Measurements from ENCODE around the gene HSD17B3. TPM values are rescaled to one million over a fixed set of nuclear protein-coding genes. Genes with fewer than 3 reads are reported as not detected.

Gene HSD17B3
- polyA plus RNA-seq, 1 of the 3 experiments (the other 2 are of a cell fraction) = 0.51 TPM

DNA sequence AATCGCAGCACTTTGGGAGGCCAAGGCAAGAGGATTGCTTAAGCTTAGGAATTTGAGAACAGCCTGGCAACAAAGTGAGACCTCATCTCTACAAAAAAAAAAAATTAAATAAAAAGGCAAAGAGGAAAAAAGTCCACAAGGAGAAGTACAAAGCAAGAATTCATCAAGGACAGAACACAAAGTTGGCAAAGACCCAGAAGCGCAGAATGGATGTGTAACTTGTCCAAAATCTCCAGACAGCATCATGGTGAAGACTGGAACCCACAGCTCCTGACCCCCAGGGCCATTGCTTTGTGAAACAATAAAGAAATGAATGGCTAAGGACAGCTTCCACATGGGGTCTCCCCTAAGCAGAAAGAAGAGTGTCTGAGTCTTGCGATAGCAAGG, 7.8 kb downstream of the HSD17B3 start:
- Histone ChIP-seq H3K9ac (no peak overlapping the region), H3K27ac (ENCODE audit: low read depth in 2 of 2, low read length in 1 of 2) (no peak overlapping the region), H3K36me3 (replicated peaks in 1 of 2; ENCODE audit: control insufficient read depth in 1 of 2, insufficient read depth in 2 of 2, low read length in 1 of 2) (no peaks in the 10 kb centered on the region), H3K27me3 (ENCODE audit: insufficient read depth) (no peaks in the 10 kb centered on the region), H3K4me2 (no peak overlapping the region), H3K79me2 (ENCODE audit: insufficient read depth) (no peaks in the 10 kb centered on the region), H3K4me1 (ENCODE audit: control insufficient read depth in 1 of 2, insufficient read depth in 2 of 2, low read depth in 1 of 2, low read length in 1 of 2) (no peaks in the 10 kb centered on the region), H3F3A (replicated peaks; ENCODE audit: insufficient read depth) (no peaks in the 10 kb centered on the region), H3K9me2 (no peaks in the 10 kb centered on the region), H2AFZ (ENCODE audit: low read depth) (no peak overlapping the region), H4K20me1 (ENCODE audit: insufficient read depth) (no peaks in the 10 kb centered on the region), H3K4me3 (ENCODE audit: low read depth in 2 of 2, low read length in 1 of 2) (no peak overlapping the region), H3K9me3 (no peaks in the 10 kb centered on the region)
- 93% methylated on average over 3 of the region's 3 CpGs for WGBS (ENCODE audit: low lambda C conversion rate)
- no peak for DNase-seq
- ChIA-PET POLR2A (no interaction called here), CTCF (interaction anchor here (1.2 to 1.9 kb wide), 3 partner anchors 31 to 61 kb away, joined by 3 to 6 read pairs (median 4); no protein-coding TSS in a partner anchor)
- no peak for TF ChIP-seq EZH2phosphoT487 (IDR thresholded peaks at IDR 0.05; ENCODE audit: borderline replicate concordance, low read depth)
- TF ChIP-seq NRF1 (IDR thresholded peaks at IDR 0.05; ENCODE audit: low read depth, low read length) = no peak
- TF ChIP-seq GABPA (IDR thresholded peaks at IDR 0.05; ENCODE audit: low read depth) = no peak
- no peak for TF ChIP-seq FOXJ3 (CRISPR knock-in tag; IDR thresholded peaks at IDR 0.05)
- no peak for TF ChIP-seq ELF1 (IDR thresholded peaks at IDR 0.05)
- no peak for TF ChIP-seq TCF12 (IDR thresholded peaks at IDR 0.05)
- no peak for TF ChIP-seq GATA2 (CRISPR knock-in tag; IDR thresholded peaks at IDR 0.05)
- TF ChIP-seq CTCF (IDR thresholded peaks at IDR 0.05) = no peak
- TF ChIP-seq CHD2 (IDR thresholded peaks at IDR 0.05; ENCODE audit: low read length, partially characterized antibody) = no peak
- no peak for TF ChIP-seq YY1 (IDR thresholded peaks at IDR 0.05; ENCODE audit: low read depth)

- H4K20me1 ChIP-seq (ENCODE audit: insufficient read depth) = no peaks in the 10 kb centered on the region
- TF ChIP-seq, protein P1, sequence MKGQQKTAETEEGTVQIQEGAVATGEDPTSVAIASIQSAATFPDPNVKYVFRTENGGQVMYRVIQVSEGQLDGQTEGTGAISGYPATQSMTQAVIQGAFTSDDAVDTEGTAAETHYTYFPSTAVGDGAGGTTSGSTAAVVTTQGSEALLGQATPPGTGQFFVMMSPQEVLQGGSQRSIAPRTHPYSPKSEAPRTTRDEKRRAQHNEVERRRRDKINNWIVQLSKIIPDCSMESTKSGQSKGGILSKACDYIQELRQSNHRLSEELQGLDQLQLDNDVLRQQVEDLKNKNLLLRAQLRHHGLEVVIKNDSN (IDR thresholded peaks at IDR 0.05; ENCODE audit: borderline replicate concordance, low read depth) = no peak
- no peak for TF ChIP-seq CHD2 (IDR thresholded peaks at IDR 0.05; ENCODE audit: low read length, partially characterized antibody)
- no peak for TF ChIP-seq MXI1 (IDR thresholded peaks at IDR 0.05; ENCODE audit: low read depth, low read length)
- TF ChIP-seq FOXM1 (IDR thresholded peaks at IDR 0.05; ENCODE audit: low read depth) = no peak
- no peak for TF ChIP-seq EZH2phosphoT487 (IDR thresholded peaks at IDR 0.05; ENCODE audit: borderline replicate concordance, low read depth)
- no peak for TF ChIP-seq TCF12 (IDR thresholded peaks at IDR 0.05)
- TF ChIP-seq JUND (IDR thresholded peaks at IDR 0.05) = no peak
- TF ChIP-seq MEF2A (IDR thresholded peaks at IDR 0.05; ENCODE audit: borderline replicate concordance, low read depth) = no peak
- TF ChIP-seq USF2 (IDR thresholded peaks at IDR 0.05; ENCODE audit: borderline replicate concordance, low read depth, low read length) = no peak
- no peak for TF ChIP-seq IRF3 (IDR thresholded peaks at IDR 0.05; ENCODE audit: low read depth, low read length)
- no peak for TF ChIP-seq MAX (IDR thresholded peaks at IDR 0.05; ENCODE audit: low read depth)
- TF ChIP-seq GATA2 (CRISPR knock-in tag; IDR thresholded peaks at IDR 0.05) = no peak
- no peak overlapping the region for H2AFZ ChIP-seq (ENCODE audit: low read depth)
- no peak overlapping the region for H3K27ac ChIP-seq (ENCODE audit: low read depth in 2 of 2, low read length in 1 of 2)
- no peaks in the 10 kb centered on the region for H3K27me3 ChIP-seq (ENCODE audit: insufficient read depth)
- ChIA-PET CTCF (interaction anchor here (0.7 to 1.9 kb wide), 4 partner anchors 10 to 60 kb away, joined by 3 to 6 read pairs (median 4); no protein-coding TSS in a partner anchor), POLR2A (no interaction called here)
- H3K9me3 ChIP-seq = no peaks in the 10 kb centered on the region
- 47% methylated on average over 3 of the region's 3 CpGs for WGBS (ENCODE audit: low lambda C conversion rate)
- no peaks in the 10 kb centered on the region for H3K79me2 ChIP-seq (ENCODE audit: insufficient read depth)
- no peaks in the 10 kb centered on the region for H3K36me3 ChIP-seq (replicated peaks in 1 of 2; ENCODE audit: control insufficient read depth in 1 of 2, insufficient read depth in 2 of 2, low read length in 1 of 2)
- H3K4me1 ChIP-seq (ENCODE audit: control insufficient read depth in 1 of 2, insufficient read depth in 2 of 2, low read depth in 1 of 2, low read length in 1 of 2) = no peaks in the 10 kb centered on the region
- no peak overlapping the region for H3K4me3 ChIP-seq (ENCODE audit: low read depth in 2 of 2, low read length in 1 of 2)
- H3F3A ChIP-seq (replicated peaks; ENCODE audit: insufficient read depth) = no peaks in the 10 kb centered on the region
- H3K9me2 ChIP-seq = no peaks in the 10 kb centered on the region
- no peak for DNase-seq
- no peak overlapping the region for H3K4me2 ChIP-seq
- no peak overlapping the region for H3K9ac ChIP-seq
These were observed 8.3 kb downstream of the HSD17B3 start for GRCh38 chr9:96293498-96294158.

All from SK-N-SH (cell line).